H1 (cell line): ENCODE results near the gene LAT. TPM values are rescaled to one million over a fixed set of nuclear protein-coding genes. Genes with fewer than 3 reads are reported as not detected.
A peak's percentile ranks its signal among the peaks of the same experiment; 100 is the strongest.

Experiments
- CTCF ChIA-PET: fragments of 300-600 bp; sonication (Branson Sonifier 250); formaldehyde crosslinking; loops from one replicate; lab custom pipeline; 2021; ENCODE audit not compliant: partially characterized antibody; lab: Charles Lee
- POLR2A ChIA-PET: fragments of 300-600 bp; sonication (Branson Sonifier 250); formaldehyde crosslinking; loops from one replicate; lab custom pipeline; 2021; ENCODE audit warnings: inconsistent platforms; ENCODE audit not compliant: partially characterized antibody; lab: Charles Lee
- DNase-seq, 2 experiments: peaks; one replicate each; pipeline versions ENCODE4 v3.0.0 to v3.0.0-alpha.2; 2010 to 2022; ENCODE audit warnings: low spot score in 2 of 2, low read depth in 1 of 2, mixed read lengths in 1 of 2
- FAIRE-seq: peaks from 2 replicates; lab custom pipeline; 2011; peaks lifted over from hg19 to GRCh38; lab: Jason Lieb, UNC
- H2AFZ ChIP-seq: 2 replicates; pipeline ENCODE4 v1.8.1; 2012; ENCODE audit warnings: low read length, inconsistent platforms
- H2AK5ac ChIP-seq: 2 replicates; pipeline ENCODE4 v1.6.1; 2013; ENCODE audit warnings: low read depth, low read length
- H2BK120ac ChIP-seq: replicated peaks from 2 replicates; pipeline ENCODE3; 2013; ENCODE audit warnings: low read depth, low read length, inconsistent platforms
- H2BK12ac ChIP-seq: 2 replicates; pipeline ENCODE4 v1.6.1; 2013; ENCODE audit warnings: low read depth, low read length
- H2BK15ac ChIP-seq: 2 replicates; pipeline ENCODE4 v1.6.1; 2013; ENCODE audit warnings: low read length
- H2BK20ac ChIP-seq: 2 replicates; pipeline ENCODE4 v1.6.1; 2013; ENCODE audit warnings: low read length
- H2BK5ac ChIP-seq: 2 replicates; pipeline ENCODE4 v1.6.1; 2013; ENCODE audit warnings: low read depth, low read length
- H3K14ac ChIP-seq: 2 replicates; pipeline ENCODE4 v1.6.1; 2013; ENCODE audit warnings: inconsistent platforms; ENCODE audit not compliant: insufficient read length
- H3K18ac ChIP-seq: 2 replicates; pipeline ENCODE4 v1.6.1; 2013; ENCODE audit warnings: low read length; ENCODE audit errors: extremely low read depth
- H3K23ac ChIP-seq: 2 replicates; pipeline ENCODE4 v1.6.1; 2013; ENCODE audit warnings: inconsistent platforms; ENCODE audit not compliant: insufficient read length
- H3K23me2 ChIP-seq: 2 replicates; pipeline ENCODE4 v1.6.1; 2013; ENCODE audit warnings: low read depth, low read length
- H3K27ac ChIP-seq: 2 replicates; pipeline ENCODE4 v1.6.1; 2011; ENCODE audit warnings: low read depth, low read length, inconsistent platforms
- H3K27me3 ChIP-seq, 4 experiments: replicated peaks in 1 of 4; 1 replicate in 1 of 4; 2 replicates in 3 of 4; pipeline versions ENCODE4 v1.6.1 to v1.8.1; 2011 to 2013; ENCODE audit warnings: low read length in 3 of 4, mild to moderate bottlenecking in 3 of 4, inconsistent platforms in 2 of 4, mixed read lengths in 2 of 4, moderate library complexity in 1 of 4; ENCODE audit not compliant: control insufficient read depth in 3 of 4, insufficient read depth in 3 of 4; ENCODE audit errors: extremely low read depth in 1 of 4
- H3K36me3 ChIP-seq, 4 experiments: 2 replicates each; pipeline versions ENCODE4 v1.6.1 to v1.8.1; 2011 to 2013; ENCODE audit warnings: mild to moderate bottlenecking in 4 of 4, low read length in 3 of 4, moderate library complexity in 2 of 4, control low read depth in 1 of 4, inconsistent platforms in 1 of 4; ENCODE audit not compliant: insufficient read depth in 4 of 4, control insufficient read depth in 2 of 4
- H3K4ac ChIP-seq: replicated peaks from 2 replicates; pipeline ENCODE3; 2013; ENCODE audit warnings: low read length, low read depth, mixed read lengths, inconsistent platforms; ENCODE audit not compliant: insufficient read length
- H3K4me1 ChIP-seq, 4 experiments: replicated peaks in 1 of 4; 1 replicate in 1 of 4; 2 replicates in 3 of 4; pipeline versions ENCODE4 v1.6.1 to v1.8.1; 2011 to 2013; ENCODE audit warnings: low read length in 3 of 4, inconsistent platforms in 2 of 4, mixed read lengths in 1 of 4; ENCODE audit not compliant: insufficient read depth in 4 of 4, control insufficient read depth in 3 of 4
- H3K4me2 ChIP-seq, 2 experiments: 2 replicates each; pipeline versions ENCODE4 v1.6.1 to v1.8.1; 2011 to 2013; ENCODE audit warnings: low read depth in 2 of 2, low read length in 2 of 2, control low read depth in 1 of 2, inconsistent platforms in 1 of 2, mild to moderate bottlenecking in 1 of 2; ENCODE audit not compliant: insufficient read depth in 1 of 2
- H3K4me3 ChIP-seq, 4 experiments: fragments of 200-600, 300-600 bp in 1 of 4; sonication (generic), shearing (Covaris generic), sonication (Bioruptor Twin) in 1 of 4; 2 replicates each; pipeline versions ENCODE4 v1.5.1 to v1.8.1; 2011 to 2016; ENCODE audit warnings: low read length in 4 of 4, low read depth in 3 of 4, control low read depth in 2 of 4, inconsistent platforms in 2 of 4, mild to moderate bottlenecking in 2 of 4, mixed read lengths in 1 of 4, moderate library complexity in 1 of 4; ENCODE audit not compliant: insufficient read depth in 2 of 4; ENCODE audit errors: extremely low read depth in 1 of 4
- H3K56ac ChIP-seq: replicated peaks from 2 replicates; pipeline ENCODE3; 2013; ENCODE audit warnings: low read depth, mild to moderate bottlenecking, mixed read lengths, low read length, inconsistent platforms; ENCODE audit not compliant: insufficient read length
- H3K79me1 ChIP-seq: 2 replicates; pipeline ENCODE4 v1.6.1; 2013; ENCODE audit warnings: low read depth, low read length, control low read depth
- H3K79me2 ChIP-seq, 2 experiments: 2 replicates each; pipeline versions ENCODE4 v1.6.1 to v1.8.1; 2012 to 2013; ENCODE audit warnings: low read length in 2 of 2, mild to moderate bottlenecking in 2 of 2, inconsistent platforms in 1 of 2; ENCODE audit not compliant: insufficient read depth in 2 of 2, control insufficient read depth in 1 of 2
- H3K9ac ChIP-seq, 4 experiments: replicated peaks in 1 of 4; 1 replicate in 1 of 4; 2 replicates in 3 of 4; pipeline versions ENCODE4 v1.6.1 to v1.8.1; 2011 to 2013; ENCODE audit warnings: low read depth in 3 of 4, low read length in 3 of 4, control low read depth in 2 of 4, mild to moderate bottlenecking in 2 of 4, moderate library complexity in 2 of 4, inconsistent platforms in 1 of 4; ENCODE audit errors: extremely low read depth in 1 of 4
- H3K9me3 ChIP-seq, 2 experiments: 2 replicates each; pipeline versions ENCODE4 v1.6.1 to v1.8.1; 2012 to 2013; ENCODE audit warnings: mild to moderate bottlenecking in 2 of 2, moderate library complexity in 2 of 2, control low read depth in 1 of 2, inconsistent platforms in 1 of 2, low read depth in 1 of 2, low read length in 1 of 2, mixed read lengths in 1 of 2; ENCODE audit not compliant: insufficient read depth in 2 of 2
- H4K20me1 ChIP-seq, 2 experiments: replicated peaks in 1 of 2; 2 replicates each; pipeline versions ENCODE3 to v1.8.1; 2011 to 2013; ENCODE audit warnings: inconsistent platforms in 2 of 2, low read length in 2 of 2, mild to moderate bottlenecking in 1 of 2; ENCODE audit not compliant: insufficient read depth in 2 of 2, control insufficient read depth in 1 of 2
- H4K5ac ChIP-seq: 2 replicates; pipeline ENCODE4 v1.6.1; 2013; ENCODE audit warnings: low read length, low read depth, mixed read lengths, inconsistent platforms; ENCODE audit not compliant: insufficient read length
- H4K8ac ChIP-seq: 2 replicates; pipeline ENCODE4 v1.8.0; 2013; ENCODE audit warnings: mild to moderate bottlenecking, moderate library complexity, low read length, inconsistent platforms; ENCODE audit not compliant: insufficient read depth; ENCODE audit errors: extremely low read depth
- H4K91ac ChIP-seq: replicated peaks from 2 replicates; pipeline ENCODE3; 2013; ENCODE audit warnings: low read length, mixed read lengths, inconsistent platforms; ENCODE audit not compliant: insufficient read length
- CBX5 ChIP-seq: fragments of 300-800, 300-1000 bp; sonication (generic); IDR thresholded peaks from 2 replicates; pipeline ENCODE4 v1.7.1; 2016; ENCODE audit warnings: antibody characterized with exemption, low read length, low read depth
- CEBPB ChIP-seq: IDR thresholded peaks from 2 replicates; pipeline ENCODE4 v1.6.1; 2012; ENCODE audit warnings: low read depth, low read length
- GABPA ChIP-seq: IDR thresholded peaks from 2 replicates; pipeline ENCODE4 v1.6.1; 2011; ENCODE audit warnings: mild to moderate bottlenecking, low read length, moderate library complexity, borderline replicate concordance; ENCODE audit not compliant: insufficient read depth
- KDM5A ChIP-seq: fragments of 200-600 bp; IDR thresholded peaks from 2 replicates; pipeline ENCODE4 v1.7.1; 2012; ENCODE audit warnings: mild to moderate bottlenecking, low read length, inconsistent platforms, mixed read lengths
- NANOG ChIP-seq: IDR thresholded peaks from 2 replicates; pipeline ENCODE4 v1.6.1; 2011; ENCODE audit warnings: low read length, low read depth, mild to moderate bottlenecking, inconsistent platforms; ENCODE audit not compliant: insufficient read depth, poor library complexity, severe bottlenecking
- POLR2AphosphoS5 ChIP-seq: IDR thresholded peaks from 2 replicates; pipeline ENCODE4 v1.6.1; 2011; ENCODE audit warnings: low read depth, low read length
- RAD21 ChIP-seq, 2 experiments: IDR thresholded peaks in 1 of 2; conservative IDR thresholded peaks in 1 of 2; 2 replicates each; pipeline ENCODE4 v1.6.1; 2011; ENCODE audit warnings: low read depth in 2 of 2, low read length in 2 of 2, improper control_type of control experiment in 1 of 2, inconsistent platforms in 1 of 2, mild to moderate bottlenecking in 1 of 2, moderate library complexity in 1 of 2
- RNF2 ChIP-seq: fragments of 200-900, 300-1000 bp; sonication (generic); IDR thresholded peaks from 2 replicates; pipeline ENCODE4 v1.7.1; 2016; ENCODE audit warnings: borderline replicate concordance, low read depth, mild to moderate bottlenecking, antibody characterized with exemption, low read length; ENCODE audit not compliant: poor library complexity, severe bottlenecking; ENCODE audit errors: missing control alignments
- SIX5 ChIP-seq: IDR thresholded peaks from 2 replicates; pipeline ENCODE4 v1.6.1; 2011; ENCODE audit warnings: mild to moderate bottlenecking, low read depth, low read length
- SUZ12 ChIP-seq: fragments of 200-600 bp; sonication (generic); IDR thresholded peaks from 2 replicates; pipeline ENCODE4 v1.6.1; 2012; ENCODE audit warnings: mild to moderate bottlenecking, inconsistent platforms, low read length, moderate library complexity, mixed read lengths
- TAF1 ChIP-seq: IDR thresholded peaks from 2 replicates; pipeline ENCODE4 v1.6.1; 2011; ENCODE audit warnings: mild to moderate bottlenecking, low read depth, low read length
- ZNF274 ChIP-seq: IDR thresholded peaks from 2 replicates; pipeline ENCODE4 v1.7.0; 2012; ENCODE audit warnings: low read length, borderline replicate concordance; ENCODE audit errors: extremely low read depth
- WGBS, 2 experiments: shearing (Covaris generic) in 1 of 2; methylation state at CpG; one replicate each; pipeline versions ENCODE4 v1.1.6 to v1.1.7; 2013 to 2015; ENCODE audit warnings: low lambda C conversion rate in 2 of 2, mixed read lengths in 2 of 2, inconsistent platforms in 1 of 2, low coverage in 1 of 2, missing lambda C conversion rate in 1 of 2; ENCODE audit not compliant: insufficient replicate concordance in 2 of 2, insufficient coverage in 1 of 2, insufficient read length in 1 of 2; ENCODE audit errors: extremely low coverage in 1 of 2, missing lambda C conversion rate in 1 of 2; 5-methylcytosine and 5-hydroxymethylcytosine counted together
- polyA plus RNA-seq, 7 experiments: library from polyadenylated mRNA; depleted of rRNA in 3 of 7; stranded (reverse) in 5 of 7; unstranded in 2 of 7; fragments of >200 nt in 5 of 7; fragments of 200-250 nt in 2 of 7; gene quantifications; 1 replicate in 5 of 7; 2 replicates in 1 of 7; 4 replicates in 1 of 7; pipeline versions ENCODE4 v1.2.1 to v1.2.3, GENCODE V29; 2011 to 2013; ENCODE audit warnings: missing spikeins in 2 of 7, mixed read lengths in 2 of 7
- total RNA-seq: library from RNA; stranded (reverse); fragmentation: NEBNext Ultra II Directional; extraction: Animal tissue kit (Norgen Biotek cat#: 25700); gene quantifications from 2 replicates; pipeline ENCODE4 v1.2.1, GENCODE V29; 2021

LAT gene
- total and polyA plus RNA-seq, 2 of the 8 experiments (the other 6 are each of a cell fraction or from before 2014, with no cell fraction given) = 2.7 to 3.4 TPM

GRCh38 chr16:28984091-28984490 lies 761 bp upstream of the LAT start:
- H3K27ac ChIP-seq = no peak overlapping the region
- no peaks in the 10 kb centered on the region for H4K20me1 ChIP-seq
- no peak overlapping the region for H2AK5ac ChIP-seq
- CTCF ChIA-PET = interaction anchor here (1.0 to 4.0 kb wide), 4 partner anchors 9 to 19 kb away, joined by 3 to 14 read pairs (median 6); no protein-coding TSS in a partner anchor
- no peak overlapping the region for H2BK120ac ChIP-seq
- no peak overlapping the region for H2AFZ ChIP-seq
- no peaks in the 10 kb centered on the region for H3K79me2 ChIP-seq
- no peak overlapping the region for H3K4me2 ChIP-seq
- no peaks in the 10 kb centered on the region for H3K23me2 ChIP-seq
- no peak overlapping the region for H3K23ac ChIP-seq
- H4K8ac ChIP-seq = peak overlapping the region; percentile 68; the same call in 1 of the 2 replicates
- no peak overlapping the region for H3K56ac ChIP-seq
- H3K27me3 ChIP-seq = no peaks in the 10 kb centered on the region
- FAIRE-seq (no peak), DNase-seq (no peak)
- H3K4ac ChIP-seq = no peak overlapping the region
- H2BK15ac ChIP-seq = no peak overlapping the region
- H2BK12ac ChIP-seq = no peak overlapping the region
- no peak overlapping the region for H3K18ac ChIP-seq
- POLR2A ChIA-PET = no interaction called here
- H3K14ac ChIP-seq = no peak overlapping the region
- peaks cover 5 to 7% of the 10 kb centered on the region in 2 experiments; a peak in 2 of 4 replicates for H3K9me3 ChIP-seq
- H2BK20ac ChIP-seq = no peak overlapping the region
- no peak overlapping the region for H4K91ac ChIP-seq
- H3K4me3 ChIP-seq = no peak overlapping the region
- peaks cover 0 to 16% (median 4%) of the 10 kb centered on the region in 4 experiments; a peak in 4 of 8 replicates for H3K36me3 ChIP-seq
- TF ChIP-seq TAF1 = no peak
- no peak for TF ChIP-seq KDM5A
- no peak for TF ChIP-seq CEBPB
- TF ChIP-seq RAD21 (IDR thresholded peaks at IDR 0.05 in 1 of 2, conservative IDR thresholded peaks at IDR 0.05 in 1 of 2; ENCODE audit: low read depth in 2 of 2, low read length in 2 of 2) = no peak
- TF ChIP-seq NANOG = no peak
- TF ChIP-seq RNF2 = no peak
- no peak for TF ChIP-seq CBX5
- TF ChIP-seq ZNF274 = no peak
- TF ChIP-seq GABPA = no peak
- no peak for TF ChIP-seq POLR2AphosphoS5
- no peak for TF ChIP-seq SUZ12
- TF ChIP-seq SIX5 = no peak
- WGBS, 2 experiments = 91% methylated on average over 11 of the region's 12 CpGs; no CpG with 5 or more reads in 1 of the 2 experiments
- no peak overlapping the region for H3K9ac ChIP-seq
- no peaks in the 10 kb centered on the region for H3K4me1 ChIP-seq
- H2BK5ac ChIP-seq = no peak overlapping the region
- no peak overlapping the region for H4K5ac ChIP-seq
- no peaks in the 10 kb centered on the region for H3K79me1 ChIP-seq
